HG03103 (cell line): ENCODE results near the gene WASF2.
"Not testable (repeated sequence)": the region's sequence is repeated elsewhere in the genome, so short reads cannot be mapped to it uniquely, and the experiment has no call there.

Experiments used
- ATAC-seq: cut with Tn5 transposase; IDR thresholded peaks from one replicate; pipeline ENCODE4 v1.9.1; 2021; ENCODE audit warnings: low read depth; ENCODE audit not compliant: unreplicated experiment

Gene WASF2

DNA sequence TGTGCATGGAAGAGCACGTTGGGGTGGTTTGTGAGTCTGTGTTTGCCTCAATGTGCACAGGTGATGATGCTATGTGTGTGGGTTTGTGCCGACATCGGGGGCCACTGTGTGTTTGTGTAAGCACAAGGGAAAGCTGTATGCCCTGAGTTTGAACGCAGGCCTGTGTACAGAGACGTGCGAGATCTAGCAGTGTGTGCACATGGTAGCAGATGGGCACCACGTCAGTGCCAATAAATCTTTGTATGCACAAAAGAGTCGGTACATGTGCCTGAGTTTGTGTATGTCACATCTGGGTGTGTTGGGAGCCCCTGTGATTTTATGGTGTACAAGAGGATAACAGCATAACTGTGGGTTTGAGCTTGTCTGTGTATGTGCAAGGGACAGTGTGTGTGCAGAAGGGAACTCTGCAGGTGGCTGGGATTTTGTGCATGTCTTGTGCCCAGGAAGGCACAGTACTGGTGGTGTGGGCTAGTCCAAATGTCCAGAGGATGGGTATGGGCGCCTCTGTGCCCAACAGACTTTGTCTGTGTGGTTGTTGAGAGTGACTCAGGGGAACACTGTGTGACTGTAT is 32.0 kb upstream of the WASF2 start:
- no peak for ATAC-seq

DNA sequence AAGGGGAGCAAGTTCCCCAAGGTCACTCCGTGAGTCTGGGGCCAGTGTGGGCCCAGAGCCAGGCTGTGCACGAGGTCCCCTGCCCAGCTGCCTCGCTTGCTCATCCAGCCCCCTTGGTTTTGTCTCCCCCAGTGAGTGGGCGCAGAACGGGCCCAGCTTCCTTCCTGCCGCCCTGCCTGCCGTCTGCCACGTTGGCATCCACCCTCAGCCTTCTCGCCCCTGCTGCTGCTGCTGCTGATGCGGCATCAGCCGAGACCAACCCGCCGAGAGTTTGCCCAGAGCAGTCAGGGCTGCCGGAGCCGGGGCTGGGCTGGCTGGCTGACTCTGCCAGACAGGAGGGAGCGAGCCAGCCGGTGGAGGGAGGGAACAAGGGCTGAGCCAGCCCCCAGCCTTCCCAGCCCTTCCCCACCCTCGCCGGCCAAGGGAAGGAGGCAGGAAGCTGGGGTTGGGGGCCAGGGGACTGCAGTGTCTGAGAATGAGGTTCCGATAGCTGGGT is 31.4 kb upstream of the WASF2 start:
- ATAC-seq = no peak

DNA sequence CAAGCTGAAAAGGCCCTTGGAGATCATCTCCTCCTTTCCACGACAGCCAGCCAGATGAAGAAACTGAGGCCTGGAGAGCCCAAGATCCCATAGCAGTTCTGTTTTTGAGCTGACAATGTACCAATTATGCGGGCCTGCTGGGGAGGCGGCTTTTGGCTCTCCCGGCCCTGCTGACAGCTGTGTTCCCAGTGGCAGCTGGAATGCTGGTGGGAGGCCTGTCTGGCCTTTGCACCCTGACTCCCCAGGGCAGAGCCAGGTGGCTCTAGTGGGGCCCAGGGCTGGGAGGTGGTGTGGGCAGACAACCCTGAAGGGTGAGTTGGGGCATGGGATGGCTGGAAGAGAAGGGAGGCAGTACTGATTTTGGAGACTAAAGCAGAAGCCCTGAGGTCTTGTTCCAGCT is 30.7 kb upstream of the WASF2 start:
- no peak for ATAC-seq

DNA sequence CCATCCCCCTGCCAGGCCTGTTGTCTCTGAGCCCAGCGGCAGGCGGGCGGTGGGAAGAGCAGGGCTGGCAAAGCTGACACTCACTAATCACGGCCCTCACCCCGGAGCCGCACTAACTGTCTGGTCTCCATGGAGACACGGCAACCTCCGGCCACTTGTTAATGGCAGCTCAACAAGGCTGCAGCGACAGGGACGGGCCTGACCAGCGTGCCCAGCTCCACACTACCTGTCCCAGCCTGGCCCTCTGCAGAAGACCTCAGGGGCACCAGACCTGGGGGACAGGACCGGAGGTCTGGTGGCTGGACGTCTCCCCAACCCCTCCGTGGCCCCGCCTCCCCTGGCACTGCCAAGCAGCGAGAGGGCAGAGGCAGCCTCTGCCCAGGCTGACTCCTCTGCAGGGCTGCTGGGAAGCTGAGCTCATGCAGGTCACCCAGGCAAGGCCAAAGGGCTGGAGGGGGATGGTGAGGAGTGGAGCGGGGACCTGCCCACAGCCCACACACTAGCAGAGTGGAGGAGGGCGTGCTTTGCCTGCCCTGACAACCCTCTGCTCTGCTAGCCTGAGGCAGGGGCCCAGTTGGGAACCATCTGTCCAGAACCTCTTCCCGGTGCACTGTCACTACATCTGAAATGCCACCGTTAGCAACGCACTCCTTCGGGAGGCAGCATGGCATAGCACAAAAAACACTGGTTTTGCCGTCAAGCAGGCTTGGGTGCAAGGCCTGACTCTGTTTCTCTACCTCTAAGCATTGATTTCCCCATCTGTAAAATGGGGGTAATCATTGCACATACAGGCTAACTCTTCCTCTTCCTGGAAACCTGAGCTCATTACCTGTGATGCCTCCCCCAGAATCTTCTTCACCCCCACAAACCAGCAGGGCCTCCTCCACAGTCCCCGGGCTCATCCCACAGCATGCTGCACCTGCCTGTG is 29.6 kb upstream of the WASF2 start:
- no peak for ATAC-seq

DNA sequence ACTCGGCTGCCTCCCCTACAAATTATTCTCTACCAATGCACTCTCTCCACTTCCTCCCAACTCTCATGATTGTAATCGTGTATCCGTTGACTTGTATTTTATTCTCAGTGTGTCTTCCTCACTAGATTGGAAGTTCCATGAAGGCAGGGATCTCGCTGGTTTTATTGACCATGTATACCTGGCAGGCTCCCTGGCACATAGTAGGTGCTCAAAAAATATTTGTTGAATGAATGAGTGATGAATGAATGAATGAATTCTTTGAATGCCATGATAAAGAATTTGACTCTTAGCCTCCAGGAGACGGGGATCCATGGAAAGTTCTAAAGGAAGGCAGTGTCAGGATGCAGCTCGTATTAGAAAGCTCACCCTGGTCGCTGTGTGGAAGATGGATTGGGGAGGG is 28.8 kb upstream of the WASF2 start:
- no peak for ATAC-seq

DNA sequence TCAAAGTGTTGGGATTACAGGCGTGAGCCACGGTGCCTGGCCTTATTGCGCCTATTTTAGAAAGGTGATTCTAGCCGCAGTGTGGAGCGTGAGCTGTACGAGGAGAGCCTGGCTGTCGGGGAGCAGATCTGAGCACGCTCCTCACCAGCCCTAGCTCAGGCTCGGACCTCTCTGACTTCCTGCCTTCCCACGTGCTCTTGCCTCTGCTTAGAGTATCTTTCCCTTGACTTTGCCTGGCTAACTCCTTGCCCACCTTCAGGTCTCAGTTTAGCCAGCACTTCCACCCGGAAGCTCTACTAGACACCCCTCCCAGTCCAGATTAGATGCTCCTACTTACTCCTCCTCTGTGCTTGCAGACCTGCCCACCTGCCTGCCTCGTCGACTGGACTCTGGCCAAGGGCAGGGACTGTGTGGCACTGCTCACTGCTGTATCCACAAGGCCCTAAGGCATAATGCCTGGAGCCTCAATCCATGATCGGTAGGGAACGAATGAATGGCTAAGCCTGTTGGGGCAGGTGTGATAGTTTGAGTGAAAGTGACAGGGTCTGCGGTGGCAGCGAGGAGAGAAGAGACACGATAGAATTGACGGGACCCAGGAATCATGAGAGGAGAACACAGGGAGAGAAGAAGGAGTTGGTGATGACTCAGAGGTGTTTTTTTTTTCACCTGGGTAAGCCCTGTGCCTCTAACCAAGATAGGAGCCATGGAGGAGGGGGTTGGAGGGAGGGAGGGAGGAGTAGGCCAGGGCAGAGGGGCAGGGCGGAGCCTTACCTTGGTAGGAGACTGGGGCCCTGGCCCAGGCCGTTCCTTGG is 28.1 kb upstream of the WASF2 start:
- no peak for ATAC-seq

DNA sequence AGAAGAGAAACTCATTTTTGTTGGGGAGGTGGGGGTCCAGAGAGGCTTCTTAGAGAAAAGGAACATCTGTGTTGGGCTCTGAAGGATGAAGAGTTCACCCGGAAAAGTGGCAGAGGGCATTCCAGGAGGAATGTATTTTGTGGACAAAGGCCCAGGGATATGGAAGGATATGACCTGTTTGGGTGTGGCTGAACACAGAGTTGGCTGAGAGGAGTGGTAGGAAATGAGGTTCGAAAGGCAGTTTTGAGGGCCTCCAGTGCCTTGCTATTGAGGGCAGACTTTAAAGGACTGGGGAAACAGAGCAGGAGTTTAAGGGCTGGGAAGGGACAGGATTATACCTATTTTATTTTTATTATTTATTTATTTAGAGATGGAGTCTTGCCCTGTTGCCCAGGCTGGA is 27.3 kb upstream of the WASF2 start:
- no peak for ATAC-seq

DNA sequence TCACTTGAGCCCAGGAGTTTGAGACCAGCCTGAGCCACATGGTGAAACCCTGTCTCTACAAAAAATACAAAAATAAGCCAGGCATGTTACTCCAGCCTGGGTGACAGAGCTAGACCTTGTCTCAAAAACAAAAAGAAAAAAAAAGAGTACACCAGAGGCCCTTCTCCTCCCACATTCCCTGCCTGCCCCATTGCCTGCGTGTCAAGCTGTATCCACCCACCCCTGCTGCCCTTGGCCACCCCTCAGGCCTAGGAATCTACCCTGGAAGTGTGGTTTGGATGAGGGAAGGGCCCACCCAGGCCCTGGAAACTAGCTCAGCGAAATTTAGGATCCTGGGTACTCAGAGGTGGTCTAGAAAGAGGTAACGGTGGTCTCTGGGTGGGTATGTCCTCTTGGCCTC is 25.7 kb upstream of the WASF2 start:
- no peak for ATAC-seq

DNA sequence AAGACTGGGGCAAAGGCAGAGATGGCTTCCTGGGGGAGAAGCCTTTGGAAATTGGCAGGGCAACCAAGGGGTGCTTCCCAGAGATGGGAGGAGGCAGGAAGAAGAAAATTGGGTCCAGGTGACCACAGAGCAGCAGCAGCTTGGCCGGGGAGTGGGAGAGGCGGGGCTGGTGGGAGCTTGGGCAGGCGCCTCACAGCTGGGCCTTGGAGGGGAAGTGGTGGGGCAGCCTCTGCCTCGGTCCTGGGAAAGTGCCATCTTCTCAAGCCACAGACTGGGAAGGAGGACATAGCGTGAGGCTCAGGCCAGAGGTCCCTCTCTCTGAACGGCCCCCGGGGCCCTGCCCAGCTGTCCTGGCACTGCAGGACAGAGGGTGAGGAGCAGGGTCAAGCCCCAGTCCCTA is 24.0 kb upstream of the WASF2 start:
- no peak for ATAC-seq

DNA sequence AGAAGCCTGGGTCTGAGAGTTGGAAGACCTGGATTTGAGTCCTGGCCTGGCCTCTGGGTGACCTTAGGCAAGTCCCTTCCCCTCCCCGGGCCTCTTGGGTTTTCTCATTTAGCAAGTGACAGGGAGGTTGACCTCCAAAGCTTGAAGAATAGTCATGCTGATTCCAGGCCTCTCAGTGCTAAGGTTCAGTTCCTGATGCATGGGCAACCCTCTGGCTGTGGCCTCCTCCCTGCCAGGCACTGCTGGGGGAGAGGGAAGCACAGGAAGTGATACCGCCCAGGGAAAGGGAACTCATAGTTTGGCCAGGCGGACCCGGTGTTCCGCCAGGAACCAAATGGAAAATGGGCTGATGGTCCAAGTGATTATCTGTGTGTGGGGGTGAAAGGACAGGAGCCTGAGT is 23.6 kb upstream of the WASF2 start:
- no peak for ATAC-seq

DNA sequence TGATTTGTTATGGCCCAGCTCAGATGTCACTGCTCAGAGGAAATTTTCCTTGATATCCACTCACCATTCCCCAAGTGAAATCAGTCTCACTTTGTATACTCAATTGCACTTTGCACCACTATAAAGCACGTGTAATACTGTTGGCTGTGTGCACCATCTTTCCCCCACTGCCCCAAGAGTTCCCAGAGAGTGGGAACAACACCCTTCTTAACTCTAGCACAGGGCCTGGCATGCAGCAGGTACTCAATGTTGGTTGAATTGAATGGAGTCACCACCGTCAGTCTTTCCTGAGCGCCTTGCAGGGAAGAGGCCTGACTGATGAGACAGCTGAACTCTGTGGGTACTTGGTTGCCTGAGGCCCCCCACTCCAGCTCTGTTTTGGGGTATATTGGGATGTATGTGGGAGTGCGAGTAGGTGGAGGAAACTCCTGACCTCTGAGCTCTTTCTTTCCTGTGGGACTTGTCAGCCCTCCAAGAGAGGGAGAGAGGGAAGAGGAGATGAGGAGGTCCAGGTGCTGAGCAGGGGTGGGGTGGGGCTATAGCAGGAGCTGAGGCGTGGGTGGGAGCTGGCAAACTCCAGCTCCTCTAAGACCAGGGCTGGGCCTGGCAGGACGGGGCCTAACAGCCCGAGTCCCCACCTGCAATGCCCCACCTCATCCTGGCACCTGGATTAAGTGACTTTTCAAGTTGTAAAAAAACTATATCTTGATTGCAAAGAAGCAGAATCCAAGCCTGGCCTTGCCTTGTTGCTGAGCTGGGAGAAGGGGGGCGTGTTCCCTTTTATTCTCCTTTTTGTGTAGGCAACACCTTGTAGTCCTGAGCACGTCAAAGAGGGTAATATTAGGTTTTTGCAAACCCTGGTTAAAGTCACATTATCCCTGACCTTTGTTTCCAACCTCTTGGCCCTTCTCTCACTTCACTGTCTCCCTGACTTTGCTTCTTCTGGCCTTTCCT is 19.4 kb upstream of the WASF2 start:
- no peak for ATAC-seq

DNA sequence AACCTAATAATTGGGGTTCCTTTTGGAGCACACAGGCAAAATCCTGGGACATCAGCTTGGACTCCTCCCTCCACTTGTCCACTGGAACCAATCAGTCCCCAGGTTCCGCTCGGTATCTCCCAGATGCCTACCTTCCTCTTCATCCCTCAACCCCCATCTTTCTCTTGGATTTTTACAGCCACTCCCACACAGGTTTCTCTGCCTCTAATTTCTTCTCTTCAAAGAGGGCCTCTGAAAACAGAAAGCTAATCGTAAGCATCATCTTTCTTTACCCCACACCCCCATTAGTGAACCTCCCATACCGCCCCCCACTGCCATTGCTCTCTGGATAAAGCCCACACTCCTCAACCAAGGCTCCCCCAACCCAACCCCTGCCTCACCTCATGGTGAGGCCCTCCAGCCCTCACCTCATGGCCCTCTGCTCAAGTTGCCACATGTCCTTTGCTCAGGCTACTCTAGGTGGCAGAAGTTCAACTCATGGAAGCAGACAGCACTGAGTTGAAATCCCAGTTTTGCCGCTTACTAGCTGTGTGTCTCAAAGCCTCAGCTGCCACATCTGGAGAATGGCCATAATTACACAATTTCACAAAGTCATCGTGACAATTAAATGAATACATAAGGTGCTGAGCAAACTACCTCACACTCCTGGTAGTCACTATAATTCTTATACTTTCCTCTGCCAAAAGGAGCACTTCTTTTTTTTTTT is 18.1 kb upstream of the WASF2 start:
- ATAC-seq = no peak

DNA sequence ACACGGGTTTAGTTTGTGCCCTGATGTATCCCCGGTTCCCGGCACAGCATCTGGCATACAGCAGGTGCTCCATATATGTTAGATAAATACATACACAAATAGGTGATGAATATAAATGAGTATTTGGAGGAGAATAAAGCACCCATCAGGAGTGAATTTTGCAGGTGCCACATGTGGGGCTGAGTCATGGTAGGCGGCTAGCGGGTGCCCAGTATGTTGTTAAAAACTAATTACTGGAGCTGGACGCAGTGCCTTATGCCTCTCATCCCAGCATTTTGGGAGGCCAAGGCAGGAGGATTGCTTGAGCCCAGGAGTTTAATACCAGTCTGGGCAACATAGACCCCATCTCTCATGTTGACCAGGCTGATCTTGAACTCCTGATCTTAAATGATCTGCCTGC is 16.7 kb upstream of the WASF2 start:
- ATAC-seq = no peak

DNA sequence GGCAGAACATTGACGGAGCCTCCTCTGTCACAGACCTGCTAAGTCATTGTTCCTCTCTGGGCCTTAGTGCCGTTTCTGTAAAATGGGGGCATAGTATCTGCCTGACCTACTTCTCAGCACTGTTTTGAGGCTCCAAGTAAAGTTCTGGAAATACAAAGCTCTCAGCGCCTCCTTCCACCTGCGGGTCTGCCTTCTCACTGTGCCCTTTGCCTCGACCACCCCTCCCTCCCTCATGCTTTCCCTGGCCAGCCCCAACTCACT is 15.4 kb upstream of the WASF2 start:
- no peak for ATAC-seq

DNA sequence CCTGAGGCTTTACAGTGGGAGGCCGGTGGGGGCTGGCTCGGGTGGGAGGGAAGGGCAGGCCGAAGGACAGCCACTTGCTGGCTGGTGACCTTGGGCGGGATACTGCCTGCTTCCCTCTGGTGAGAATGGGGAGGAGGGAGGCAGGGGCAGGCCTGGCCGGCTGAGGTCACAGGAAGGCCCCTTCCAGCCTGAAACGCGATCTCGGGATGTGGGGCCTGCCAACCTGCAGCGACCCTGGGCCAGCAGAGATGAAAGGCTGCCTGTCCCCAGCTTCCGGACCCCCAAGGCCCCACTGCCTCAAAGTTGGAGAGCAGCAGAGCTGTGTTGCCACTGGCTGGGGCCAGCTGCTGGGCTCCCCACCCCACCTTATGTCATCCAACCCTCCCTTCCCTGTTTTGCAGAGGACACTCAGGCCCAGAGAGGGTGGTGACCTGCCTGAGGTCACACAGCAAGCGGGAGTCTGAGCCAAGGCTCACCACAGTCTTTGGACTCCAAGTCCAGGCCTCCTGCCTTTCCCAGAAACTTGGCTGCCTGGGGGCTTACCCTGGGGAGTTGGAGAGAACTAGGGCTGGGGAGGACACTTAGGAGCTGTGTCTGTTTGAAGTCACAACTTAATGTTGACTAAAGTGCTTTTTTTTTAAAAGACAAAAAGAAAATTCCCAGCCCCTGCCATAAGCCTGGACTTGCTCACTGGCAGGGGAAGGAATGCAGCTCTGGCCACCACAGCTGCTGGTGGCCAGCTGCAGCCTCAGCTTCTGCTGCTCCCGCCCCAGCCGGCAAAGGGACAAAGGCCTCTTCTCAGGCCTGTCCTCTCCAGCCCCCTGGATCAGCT is 14.8 kb upstream of the WASF2 start:
- ATAC-seq = no peak

DNA sequence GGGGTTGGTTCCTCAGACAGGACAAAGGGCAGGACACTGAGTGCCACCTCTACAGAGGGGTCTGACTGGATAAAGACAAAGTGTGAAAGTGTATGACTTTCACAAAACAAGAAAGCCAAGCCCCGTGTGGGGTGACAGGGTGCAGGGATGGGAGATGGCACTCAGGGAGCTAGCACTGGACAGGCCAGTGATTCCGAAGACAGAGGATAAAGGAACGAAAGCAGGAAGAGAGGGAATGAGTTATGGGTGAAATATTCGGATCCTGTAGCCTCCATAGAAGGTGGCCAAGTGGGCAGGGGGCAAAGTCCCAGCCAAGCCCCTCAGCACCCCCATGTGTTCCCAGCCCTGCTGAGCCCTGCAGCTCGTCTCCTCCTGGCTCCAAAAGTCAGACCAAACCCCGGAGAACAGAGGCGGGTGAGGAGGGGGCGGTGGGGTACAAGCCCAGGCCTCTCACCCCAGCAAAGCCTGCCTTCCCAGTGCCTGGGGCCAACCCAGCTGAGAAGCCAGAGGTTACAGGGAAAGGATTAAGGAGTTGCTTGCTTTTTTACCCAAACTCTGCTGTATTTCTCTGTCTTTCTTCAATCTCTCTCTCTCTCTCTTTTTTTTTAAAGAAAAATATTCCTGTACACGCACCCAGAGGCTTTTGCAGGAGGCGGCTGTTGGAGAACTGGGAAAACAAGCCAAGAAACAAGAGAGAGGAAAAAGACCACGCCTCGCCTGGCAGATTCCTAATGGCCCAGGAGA is 14.0 kb upstream of the WASF2 start:
- no peak for ATAC-seq

DNA sequence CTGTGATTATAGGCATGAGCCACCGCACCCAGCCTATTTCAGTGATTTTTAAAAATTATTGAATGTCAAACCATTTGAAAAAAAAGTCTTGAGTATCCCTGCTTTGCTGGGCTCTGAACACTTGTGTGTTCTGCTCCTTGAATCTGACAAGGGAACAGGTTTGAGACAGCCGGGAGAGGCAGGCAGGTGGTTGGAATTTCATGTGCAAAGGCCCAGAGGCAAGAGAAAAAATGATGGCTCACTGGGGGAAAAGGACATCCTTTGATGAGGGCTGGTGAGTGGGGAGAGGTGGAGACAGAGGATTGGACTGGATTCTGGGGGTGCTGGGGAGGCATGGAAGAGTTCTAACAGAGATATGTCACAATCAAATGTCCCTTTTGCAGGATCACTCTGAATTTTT is 13.1 kb upstream of the WASF2 start:
- no peak for ATAC-seq

DNA sequence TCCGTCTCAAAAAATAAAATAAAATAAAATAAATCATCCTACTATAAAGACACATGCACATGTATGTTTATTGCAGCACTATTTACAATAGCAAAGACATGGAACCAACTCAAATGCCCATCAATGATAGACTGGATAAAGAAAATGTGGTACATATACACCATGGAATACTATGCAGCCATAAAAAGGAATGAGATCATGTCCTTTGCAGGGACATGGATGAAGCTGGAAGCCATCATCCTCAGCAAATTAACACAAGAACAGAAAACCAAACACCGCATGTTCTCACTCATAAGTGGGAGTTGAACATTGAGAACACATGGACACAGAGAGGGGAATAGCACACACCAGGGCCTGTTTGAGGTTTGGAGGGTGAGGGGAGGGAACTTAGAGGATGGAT is 11.2 kb upstream of the WASF2 start:
- ATAC-seq = not testable (repeated sequence)
